Sigmoid colon (tissue), 7 donors: ENCODE measurements around the gene SKI. TPM values are rescaled to one million over a fixed set of nuclear protein-coding genes. Genes with fewer than 3 reads are reported as not detected.
A peak's percentile ranks its signal among the peaks of the same experiment; 100 is the strongest.

Source experiments
- DNase-seq: peaks from one replicate; pipeline ENCODE4 v3.0.0-alpha.2; 2019
- H3K27ac ChIP-seq, 4 donors: fragments of 200-600 bp; sonication (generic); one replicate each; pipeline ENCODE4 v1.5.1; 2016 to 2019; ENCODE audit warnings: mild to moderate bottlenecking in 1 of 4
- H3K27me3 ChIP-seq, 3 donors: fragments of 200-600 bp; sonication (generic); one replicate each; pipeline ENCODE4 v1.5.1; 2019; ENCODE audit warnings: mild to moderate bottlenecking in 1 of 3
- H3K36me3 ChIP-seq, 4 donors: fragments of 200-600 bp; sonication (generic); one replicate each; pipeline ENCODE4 v1.5.1; 2016 to 2019
- H3K4me1 ChIP-seq, 4 donors: fragments of 200-600 bp; sonication (generic); one replicate each; pipeline ENCODE4 v1.5.1; 2017 to 2019
- H3K4me3 ChIP-seq, 4 donors: fragments of 200-600 bp; sonication (generic); one replicate each; pipeline ENCODE4 v1.5.1; 2017 to 2019; ENCODE audit warnings: mild to moderate bottlenecking in 2 of 4, moderate library complexity in 1 of 4
- H3K9me3 ChIP-seq, 4 donors: fragments of 200-600 bp in 3 of 4; sonication (generic) in 3 of 4; one replicate each; pipeline versions ENCODE4 v1.5.1 to v1.6.1; 2013 to 2019
- CTCF ChIP-seq, 4 experiments: fragments of 450-650 bp in 3 of 4; fragments of 200-600 bp in 1 of 4; IDR thresholded peaks; one replicate each; pipeline ENCODE4 v1.5.1; 2016 to 2019; ENCODE audit warnings: antibody characterized with exemption in 4 of 4, mild to moderate bottlenecking in 3 of 4, moderate library complexity in 2 of 4
- EP300 ChIP-seq, 4 donors: sonication (generic); formaldehyde crosslinking; IDR thresholded peaks; one replicate each; pipeline ENCODE4 v1.6.1; 2017; ENCODE audit warnings: antibody characterized with exemption in 4 of 4
- POLR2A ChIP-seq, 2 donors: fragments of 450-650 bp; IDR thresholded peaks; one replicate each; pipeline ENCODE4 v1.6.1; 2016; ENCODE audit warnings: antibody characterized with exemption in 2 of 2, mild to moderate bottlenecking in 2 of 2, moderate library complexity in 2 of 2
- POLR2AphosphoS5 ChIP-seq, 4 donors: sonication (generic); formaldehyde crosslinking; IDR thresholded peaks; one replicate each; pipeline ENCODE4 v1.6.1; 2017; ENCODE audit warnings: antibody characterized with exemption in 4 of 4
- WGBS, 2 donors: extraction: QIAGEN DNeasy Blood & Tissue Kit; methylation state at CpG; one replicate each; pipeline ENCODE4 v1.1.7; 2013; 5-methylcytosine and 5-hydroxymethylcytosine counted together
- intact Hi-C: fragments of 100-400 bp; cut with DNase I; formaldehyde crosslinking; loops from one replicate; pipeline ENCODE4 v1.15.1; 2023
- polyA plus RNA-seq, 3 donors: library from polyadenylated mRNA; stranded (reverse); fragments of 200-250 nt; gene quantifications; one replicate each; pipeline ENCODE4 v1.2.3, GENCODE V29; 2013
- total RNA-seq, 4 donors: library from RNA; depleted of rRNA; stranded (reverse); fragments of >200 nt; gene quantifications; one replicate each; pipeline ENCODE4 v1.1.0, GENCODE V29; 2016
- donor health status: healthy with polysubstance abuse.
- donor health status: Bipolar disorder and iron deficiency.
- donor health status: healthy.

SKI gene
- total and polyA plus RNA-seq, 7 donors, result 5.8 to 50.4 (median 19.3) TPM

- no peak for DNase-seq
- peak overlapping the region; percentile 22 to 69 (median 38) for H3K27ac ChIP-seq
- H3K4me1 ChIP-seq, result peaks cover 0 to 91% (median 89%) of the 10 kb centered on the region in 4 donors
- 32 to 68% methylated on average over 21 of the region's 21 CpGs for WGBS, 2 donors
- TF ChIP-seq POLR2A (IDR thresholded peaks at IDR 0.05), result no peak
- TF ChIP-seq POLR2AphosphoS5 (IDR thresholded peaks at IDR 0.05), result no peak
- no peak for TF ChIP-seq CTCF (IDR thresholded peaks at IDR 0.05)
- TF ChIP-seq EP300 (IDR thresholded peaks at IDR 0.05), result no peak
- H3K36me3 ChIP-seq, result no peaks in the 10 kb centered on the region
- H3K4me3 ChIP-seq, result peak overlapping the region in 1 of 4 donors; percentile 1
- no peaks in the 10 kb centered on the region for H3K9me3 ChIP-seq
- intact Hi-C loops, result no loop called here
- H3K27me3 ChIP-seq, result no peaks in the 10 kb centered on the region
These were observed 20.2 kb downstream of the SKI start for GRCh38 chr1:2248127-2248826.

- no peaks in the 10 kb centered on the region for H3K27me3 ChIP-seq
- peak overlapping the region; percentile 22 to 69 (median 38) for H3K27ac ChIP-seq
- H3K9me3 ChIP-seq, result no peaks in the 10 kb centered on the region
- H3K4me1 ChIP-seq, result peaks cover 0 to 92% (median 88%) of the 10 kb centered on the region in 4 donors
- no peak for TF ChIP-seq CTCF (IDR thresholded peaks at IDR 0.05)
- TF ChIP-seq EP300 (IDR thresholded peaks at IDR 0.05), result no peak
- no peak for TF ChIP-seq POLR2A (IDR thresholded peaks at IDR 0.05)
- no peak for TF ChIP-seq POLR2AphosphoS5 (IDR thresholded peaks at IDR 0.05)
- 75 to 84% methylated on average over 24 of the region's 24 CpGs for WGBS, 2 donors
- no peak for DNase-seq
- H3K4me3 ChIP-seq, result no peak overlapping the region
- peaks cover 0 to 3% (median 0%) of the 10 kb centered on the region in 4 donors for H3K36me3 ChIP-seq
- intact Hi-C loops, result no loop called here
These were observed 20.9 kb downstream of the SKI start for GRCh38 chr1:2248854-2249558.

GRCh38 chr1:2249559-2249906 lies 21.4 kb downstream of the SKI start:
- DNase-seq, result no peak
- Histone ChIP-seq H3K4me1 (peaks cover 0 to 94% (median 91%) of the 10 kb centered on the region in 4 donors), H3K9me3 (no peaks in the 10 kb centered on the region), H3K27me3 (no peaks in the 10 kb centered on the region), H3K4me3 (no peak overlapping the region), H3K36me3 (peaks cover 0 to 7% (median 0%) of the 10 kb centered on the region in 4 donors), H3K27ac (peak overlapping the region in 3 of 4 donors; percentile 29 to 69 (median 48))
- WGBS, 2 donors, result 90 to 92% methylated on average over 8 of the region's 8 CpGs
- TF ChIP-seq POLR2AphosphoS5 (IDR thresholded peaks at IDR 0.05) (no peak), POLR2A (IDR thresholded peaks at IDR 0.05) (no peak), CTCF (IDR thresholded peaks at IDR 0.05) (no peak), EP300 (IDR thresholded peaks at IDR 0.05) (no peak)
- intact Hi-C loops, result no loop called here

- DNase-seq, result no peak
- peaks cover 0 to 10% (median 0%) of the 10 kb centered on the region in 4 donors for H3K36me3 ChIP-seq
- no peak overlapping the region for H3K4me3 ChIP-seq
- intact Hi-C loops, result no loop called here
- H3K9me3 ChIP-seq, result peaks cover 0 to 6% (median 0%) of the 10 kb centered on the region in 4 donors
- 41 to 78% methylated on average over 27 of the region's 27 CpGs for WGBS, 2 donors
- H3K4me1 ChIP-seq, result peaks cover 0 to 99% (median 94%) of the 10 kb centered on the region in 4 donors
- no peaks in the 10 kb centered on the region for H3K27me3 ChIP-seq
- TF ChIP-seq EP300 (IDR thresholded peaks at IDR 0.05) (no peak), POLR2A (IDR thresholded peaks at IDR 0.05) (no peak), CTCF (IDR thresholded peaks at IDR 0.05) (no peak), POLR2AphosphoS5 (IDR thresholded peaks at IDR 0.05) (no peak)
- peak overlapping the region in 2 of 4 donors; percentile 44 to 69 for H3K27ac ChIP-seq
These were observed 22.7 kb downstream of the SKI start for GRCh38 chr1:2250721-2251281.
